Chondrocyte (in vitro differentiated cells): ENCODE data around the gene KMT2B. TPM values are rescaled to one million over a fixed set of nuclear protein-coding genes. Genes with fewer than 3 reads are reported as not detected.

ENCODE experiments used
- DNase-seq: peaks from one replicate; pipeline ENCODE4 v3.0.0; 2021; ENCODE audit warnings: mixed read lengths, low spot score
- H3K27ac Mint-ChIP-seq: one replicate; pipeline ENCODE4 v1.8.0; 2021; ENCODE audit warnings: mild to moderate bottlenecking, moderate library complexity, mixed read lengths; ENCODE audit not compliant: unreplicated experiment
- H3K27me3 Mint-ChIP-seq: 2 replicates; pipeline ENCODE4 v1.8.0; 2021; ENCODE audit warnings: low read depth, mixed read lengths
- H3K36me3 Mint-ChIP-seq: 2 replicates; pipeline ENCODE4 v1.8.0; 2021; ENCODE audit warnings: low read depth, mixed read lengths
- H3K4me1 Mint-ChIP-seq: 2 replicates; pipeline ENCODE4 v1.8.0; 2021; ENCODE audit warnings: low read depth, mild to moderate bottlenecking, mixed read lengths
- H3K4me3 Mint-ChIP-seq: one replicate; pipeline ENCODE4 v1.8.0; 2021; ENCODE audit warnings: mild to moderate bottlenecking, moderate library complexity, mixed read lengths; ENCODE audit not compliant: unreplicated experiment
- H3K9me3 Mint-ChIP-seq: 2 replicates; pipeline ENCODE4 v1.8.0; 2021; ENCODE audit warnings: low read depth, mixed read lengths
- CTCF ChIP-seq: fragments of 200-600 bp; sonication (generic); IDR thresholded peaks from 2 replicates; pipeline ENCODE4 v1.5.0; 2021; ENCODE audit warnings: antibody characterized with exemption, mild to moderate bottlenecking, moderate library complexity
- long read RNA-seq: library from polyadenylated mRNA; stranded (forward); transcript quantifications from one replicate; pipeline ENCODE4 v2.0.0, GENCODE V29; 2021
- total RNA-seq: library from RNA; stranded (reverse); gene quantifications from 3 replicates; pipeline ENCODE4 v1.2.1, GENCODE V29; 2021

Gene KMT2B
- total RNA-seq: 27.3 to 31.5 TPM (median 30.8 TPM) in 3 replicates
- long read RNA-seq, partial matches to known transcripts: 4 of 5 reads
- long read RNA-seq, other reads (novel, unspliced or antisense): 0 of 5 reads

- H3K27ac Mint-ChIP-seq: peak within 1 kb of the TSS; percentile 97
- peak within 1 kb of the TSS; percentile 96 for H3K4me3 Mint-ChIP-seq
- DNase-seq: no peak
- peaks cover 26% of the 10 kb centered on the region for H3K4me1 Mint-ChIP-seq
- TF ChIP-seq CTCF: no peak
- H3K36me3 Mint-ChIP-seq: peaks cover 8% of the 10 kb centered on the region
- H3K9me3 Mint-ChIP-seq: no peaks in the 10 kb centered on the region
- H3K27me3 Mint-ChIP-seq: no peaks in the 10 kb centered on the region
These were observed at the start of gene KMT2B for GRCh38 chr19:35717665-35718344. Gene KMT2B (plus strand): TSS chr19:35718003. CDS start chr19:35718019, 16 bp downstream.

GRCh38 chr19:35669566-35669965 is 48.2 kb upstream of the KMT2B start:
- Mint-ChIP-seq H3K4me3 (no peak overlapping the region), H3K36me3 (no peaks in the 10 kb centered on the region), H3K27me3 (peaks cover 21% of the 10 kb centered on the region), H3K27ac (no peak overlapping the region), H3K9me3 (no peaks in the 10 kb centered on the region), H3K4me1 (peaks cover 8% of the 10 kb centered on the region)
- no peak for TF ChIP-seq CTCF
- no peak for DNase-seq

GRCh38 chr19:35669974-35670373 is 47.8 kb upstream of the KMT2B start:
- Mint-ChIP-seq H3K4me3 (no peak overlapping the region), H3K4me1 (peaks cover 8% of the 10 kb centered on the region), H3K36me3 (no peaks in the 10 kb centered on the region), H3K9me3 (no peaks in the 10 kb centered on the region), H3K27me3 (peaks cover 21% of the 10 kb centered on the region), H3K27ac (no peak overlapping the region)
- TF ChIP-seq CTCF: no peak
- DNase-seq: no peak

- Mint-ChIP-seq H3K4me3 (no peak overlapping the region), H3K27ac (no peak overlapping the region), H3K4me1 (peaks cover 8% of the 10 kb centered on the region), H3K9me3 (no peaks in the 10 kb centered on the region), H3K36me3 (no peaks in the 10 kb centered on the region), H3K27me3 (peaks cover 21% of the 10 kb centered on the region)
- TF ChIP-seq CTCF: no peak
- no peak for DNase-seq
These were observed 47.1 kb upstream of the KMT2B start for GRCh38 chr19:35670686-35671085.

- H3K27me3 Mint-ChIP-seq: peaks cover 25% of the 10 kb centered on the region
These were observed 46.0 kb upstream of the KMT2B start for GRCh38 chr19:35671818-35672217.

More at GRCh38 chr19:35671818-35672217, 46.0 kb upstream of the KMT2B start:
- TF ChIP-seq CTCF: no peak
- Mint-ChIP-seq H3K9me3 (no peaks in the 10 kb centered on the region), H3K36me3 (no peaks in the 10 kb centered on the region), H3K4me3 (no peak overlapping the region), H3K27ac (no peak overlapping the region), H3K4me1 (peaks cover 8% of the 10 kb centered on the region)
- no peak for DNase-seq
